MCF 10A (cell line): ENCODE data around the gene ACSM6. TPM values are rescaled to one million over a fixed set of nuclear protein-coding genes. Genes with fewer than 3 reads are reported as not detected.
A peak's percentile ranks its signal among the peaks of the same experiment; 100 is the strongest.
"Not testable (repeated sequence)": the region's sequence is repeated elsewhere in the genome, so short reads cannot be mapped to it uniquely, and the experiment has no call there.

ENCODE experiments used
- BruUV-seq: library from RNA; stranded (reverse); fragments of 400-500 nt; replicated peaks from 2 replicates; lab custom pipeline; 2021; lab: Mats Ljungman, UMichigan
- CTCF ChIA-PET: fragments of 300-600 bp; sonication (Branson Sonifier 250); formaldehyde crosslinking; extraction: SDS; loops from one replicate; lab custom pipeline; 2021; ENCODE audit warnings: antibody characterized with exemption, inconsistent platforms; lab: Yijun Ruan, JAX
- POLR2A ChIA-PET: fragments of 300-600, 350-650 bp; sonication (Branson Sonifier 250); formaldehyde crosslinking; extraction: SDS; loops from one replicate; lab custom pipeline; 2020; ENCODE audit warnings: antibody characterized with exemption, inconsistent platforms; lab: Yijun Ruan, JAX
- DNase-seq: peaks from one replicate; pipeline ENCODE4 v3.0.0-alpha.2; 2018; ENCODE audit not compliant: unreplicated experiment
- H3K27ac Mint-ChIP-seq: one replicate; pipeline ENCODE4 v1.8.0; 2022; ENCODE audit warnings: mild to moderate bottlenecking, low read depth, mixed read lengths; ENCODE audit not compliant: unreplicated experiment
- H3K27me3 Mint-ChIP-seq: one replicate; pipeline ENCODE4 v1.8.0; 2022; ENCODE audit warnings: mixed read lengths; ENCODE audit not compliant: insufficient read depth, unreplicated experiment
- H3K36me3 Mint-ChIP-seq: one replicate; pipeline ENCODE4 v1.8.0; 2022; ENCODE audit warnings: mild to moderate bottlenecking, moderate library complexity, mixed read lengths; ENCODE audit not compliant: insufficient read depth, unreplicated experiment
- H3K4me1 Mint-ChIP-seq: one replicate; pipeline ENCODE4 v1.8.0; 2022; ENCODE audit warnings: mixed read lengths; ENCODE audit not compliant: insufficient read depth, unreplicated experiment
- H3K4me3 Mint-ChIP-seq: one replicate; pipeline ENCODE4 v1.8.0; 2022; ENCODE audit warnings: mild to moderate bottlenecking, moderate library complexity, mixed read lengths; ENCODE audit not compliant: unreplicated experiment
- H3K9me3 Mint-ChIP-seq: one replicate; pipeline ENCODE4 v1.8.0; 2022; ENCODE audit warnings: mixed read lengths; ENCODE audit not compliant: unreplicated experiment
- intact Hi-C: fragments of 100-400 bp; cut with micrococcal nuclease; formaldehyde crosslinking; loops from 2 replicates; pipeline ENCODE4 v1.14.1; 2022
- total RNA-seq: library from RNA; stranded (reverse); gene quantifications from 2 replicates; pipeline ENCODE4 v1.2.3, GENCODE V29; 2022
- TF ChIP-seq, protein P1 (sequence below): fragments of 200-600 bp; IDR thresholded peaks from one replicate; pipeline ENCODE4 v1.8.0; 2022; ENCODE audit warnings: antibody characterized with exemption, mild to moderate bottlenecking; ENCODE audit not compliant: unreplicated experiment

Gene ACSM6
- total RNA-seq, 1 experiment from 2014 or later, result not detected

DNA sequence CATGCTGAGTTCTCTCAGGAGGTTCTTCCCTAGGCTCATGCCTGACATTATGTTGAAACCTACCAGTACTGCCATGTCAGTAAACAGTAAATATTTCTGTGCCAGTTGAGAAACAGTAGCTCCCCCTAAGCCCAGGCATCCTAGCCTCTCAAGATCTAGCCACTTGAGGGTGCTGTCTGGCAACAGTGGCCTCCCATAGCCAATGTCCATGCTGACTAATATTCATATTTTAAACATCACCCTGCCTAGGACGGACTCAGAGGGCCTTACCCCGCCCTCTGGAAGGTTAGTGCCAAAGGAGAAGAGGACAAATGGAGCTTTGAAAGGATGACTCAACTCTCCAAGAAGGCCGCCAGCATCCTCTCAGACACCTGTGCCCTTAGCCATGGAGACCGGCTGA, 7.7 kb downstream of the ACSM6 start:
- TF ChIP-seq, protein P1, sequence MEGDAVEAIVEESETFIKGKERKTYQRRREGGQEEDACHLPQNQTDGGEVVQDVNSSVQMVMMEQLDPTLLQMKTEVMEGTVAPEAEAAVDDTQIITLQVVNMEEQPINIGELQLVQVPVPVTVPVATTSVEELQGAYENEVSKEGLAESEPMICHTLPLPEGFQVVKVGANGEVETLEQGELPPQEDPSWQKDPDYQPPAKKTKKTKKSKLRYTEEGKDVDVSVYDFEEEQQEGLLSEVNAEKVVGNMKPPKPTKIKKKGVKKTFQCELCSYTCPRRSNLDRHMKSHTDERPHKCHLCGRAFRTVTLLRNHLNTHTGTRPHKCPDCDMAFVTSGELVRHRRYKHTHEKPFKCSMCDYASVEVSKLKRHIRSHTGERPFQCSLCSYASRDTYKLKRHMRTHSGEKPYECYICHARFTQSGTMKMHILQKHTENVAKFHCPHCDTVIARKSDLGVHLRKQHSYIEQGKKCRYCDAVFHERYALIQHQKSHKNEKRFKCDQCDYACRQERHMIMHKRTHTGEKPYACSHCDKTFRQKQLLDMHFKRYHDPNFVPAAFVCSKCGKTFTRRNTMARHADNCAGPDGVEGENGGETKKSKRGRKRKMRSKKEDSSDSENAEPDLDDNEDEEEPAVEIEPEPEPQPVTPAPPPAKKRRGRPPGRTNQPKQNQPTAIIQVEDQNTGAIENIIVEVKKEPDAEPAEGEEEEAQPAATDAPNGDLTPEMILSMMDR, result peak; percentile 57
- no peaks in the 10 kb centered on the region for H3K4me1 Mint-ChIP-seq
- BruUV-seq, result no TSS peak
- no peaks in the 10 kb centered on the region for H3K36me3 Mint-ChIP-seq
- no peak overlapping the region for H3K27ac Mint-ChIP-seq
- peaks cover 13% of the 10 kb centered on the region for H3K27me3 Mint-ChIP-seq
- ChIA-PET POLR2A (no interaction called here), CTCF (interaction anchor here (0.6 to 2.3 kb wide), 10 partner anchors 9 to 228 kb away, joined by 3 to 21 read pairs (median 4); no protein-coding TSS in a partner anchor)
- H3K9me3 Mint-ChIP-seq, result no peaks in the 10 kb centered on the region
- peak; percentile 86 for DNase-seq
- no peak overlapping the region for H3K4me3 Mint-ChIP-seq
- intact Hi-C loops, result loop anchor here (1.0 to 10.0 kb wide), 3 partner anchors 42 to 223 kb away; no protein-coding TSS in a partner anchor

DNA sequence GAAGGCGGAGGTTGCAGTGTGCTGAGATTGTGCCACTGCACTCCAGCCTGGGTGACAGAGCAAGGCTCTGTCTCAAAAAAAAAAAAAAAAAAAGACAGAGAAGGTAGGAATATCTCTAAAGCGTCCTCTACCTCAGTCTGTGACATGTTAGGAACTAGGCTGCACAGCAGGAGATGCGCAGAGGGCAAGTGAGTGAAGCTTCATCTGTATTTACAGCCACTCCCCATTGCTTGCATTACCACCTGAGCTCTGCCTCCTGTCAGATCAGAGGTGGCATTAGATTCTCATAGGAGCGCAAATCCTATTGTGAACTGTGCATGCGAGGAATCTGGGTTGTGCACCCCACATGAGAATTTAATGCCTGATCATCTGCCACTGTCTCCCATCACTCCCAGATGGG, 8.8 kb downstream of the ACSM6 start:
- H3K9me3 Mint-ChIP-seq, H3K4me3 Mint-ChIP-seq, H3K27ac Mint-ChIP-seq, H3K36me3 Mint-ChIP-seq, POLR2A ChIA-PET, DNase-seq, H3K4me1 Mint-ChIP-seq, BruUV-seq: not testable (repeated sequence)
- CTCF ChIA-PET, result interaction anchor here (0.6 to 2.3 kb wide), 13 partner anchors 11 to 831 kb away, joined by 3 to 21 read pairs (median 4); no protein-coding TSS in a partner anchor
- intact Hi-C loops, result loop anchor here (10.0 kb wide), 1 partner anchor 222 kb away; no protein-coding TSS in a partner anchor
- peaks cover 13% of the 10 kb centered on the region for H3K27me3 Mint-ChIP-seq

DNA sequence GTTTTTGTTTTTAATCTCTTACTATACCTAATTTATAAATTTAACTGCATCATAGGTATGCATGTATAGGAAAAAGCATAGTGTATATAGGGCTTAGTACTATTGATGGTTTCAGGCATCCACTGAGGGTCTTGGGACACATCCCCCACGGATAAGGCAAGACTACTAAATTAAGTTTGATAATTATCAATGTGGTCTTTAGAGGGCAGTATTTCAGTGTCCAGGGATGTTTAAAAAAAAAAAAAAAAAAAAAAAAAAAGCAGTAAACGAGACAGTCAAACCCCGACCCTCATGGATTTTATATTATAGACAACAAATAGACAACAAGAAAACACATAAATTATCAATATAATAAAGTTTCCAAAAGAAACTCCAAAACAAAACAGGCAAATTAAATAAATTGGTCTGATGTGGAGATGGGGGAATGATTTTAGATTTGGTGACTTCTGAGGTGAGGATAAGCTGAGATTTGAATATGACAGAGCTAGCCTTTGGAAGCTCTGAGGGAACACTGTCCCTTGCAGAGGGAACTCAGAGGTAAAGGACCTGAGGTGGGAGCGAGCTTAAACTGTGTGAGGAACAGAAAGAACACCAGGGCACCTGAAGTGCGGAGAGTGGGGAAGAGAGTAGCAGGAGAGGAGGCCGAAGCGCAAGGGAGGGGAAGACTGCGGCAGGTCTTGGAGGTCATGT, 14.8 kb downstream of the ACSM6 start:
- Mint-ChIP-seq H3K4me3 (no peak overlapping the region), H3K27ac (no peak overlapping the region), H3K27me3 (no peaks in the 10 kb centered on the region), H3K4me1 (no peaks in the 10 kb centered on the region), H3K9me3 (no peaks in the 10 kb centered on the region), H3K36me3 (peaks cover 5% of the 10 kb centered on the region)
- no TSS peak for BruUV-seq
- intact Hi-C loops, result loop anchor here (1.0 to 10.0 kb wide), 3 partner anchors 34 to 216 kb away; no protein-coding TSS in a partner anchor
- CTCF ChIA-PET, result interaction anchor here (0.6 to 3.4 kb wide), 11 partner anchors 11 to 1129 kb away, joined by 3 to 46 read pairs (median 3); no protein-coding TSS in a partner anchor
- TF ChIP-seq, protein P1, result peak; percentile 29
- POLR2A ChIA-PET, result no interaction called here
- peak; percentile 20 for DNase-seq

DNA sequence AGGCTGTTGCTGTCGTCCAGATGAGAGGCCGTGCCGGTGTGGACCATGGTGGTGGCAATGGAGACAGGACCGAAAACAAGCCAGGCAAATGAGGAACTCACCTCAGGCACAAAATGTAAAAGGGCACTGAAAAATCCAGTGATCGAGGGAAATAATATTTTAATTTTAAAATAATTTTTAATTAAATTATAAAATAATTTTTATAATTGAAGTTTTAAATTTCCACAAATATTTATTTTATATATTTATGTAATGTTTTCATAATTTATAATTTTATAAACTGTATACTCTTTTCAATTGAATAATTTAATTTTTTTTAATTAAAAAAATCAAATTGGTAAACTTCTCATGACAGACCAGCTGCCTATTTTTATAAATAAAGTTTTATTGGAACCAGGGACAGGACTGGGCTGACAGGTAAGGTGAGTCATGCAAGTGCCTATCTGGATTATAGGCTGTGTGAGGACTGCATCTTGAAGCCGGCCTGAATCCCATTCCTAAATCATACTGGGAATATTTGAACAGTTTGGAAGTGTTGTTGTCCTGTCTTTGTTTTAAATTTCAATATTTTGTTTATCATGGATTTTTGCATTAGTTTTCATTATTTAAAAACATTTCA, 15.6 kb downstream of the ACSM6 start:
- no TSS peak for BruUV-seq
- intact Hi-C loops, result loop anchor here (10.0 kb wide), 1 partner anchor 215 kb away; no protein-coding TSS in a partner anchor
- CTCF ChIA-PET, result interaction anchor here (0.6 to 3.4 kb wide), 11 partner anchors 10 to 592 kb away, joined by 3 to 46 read pairs (median 3); no protein-coding TSS in a partner anchor
- no peak overlapping the region for H3K27ac Mint-ChIP-seq
- peaks cover 5% of the 10 kb centered on the region for H3K36me3 Mint-ChIP-seq
- H3K9me3 Mint-ChIP-seq, result no peaks in the 10 kb centered on the region
- POLR2A ChIA-PET, result no interaction called here
- H3K4me3 Mint-ChIP-seq, result no peak overlapping the region
- no peaks in the 10 kb centered on the region for H3K27me3 Mint-ChIP-seq
- TF ChIP-seq, protein P1, result no peak
- H3K4me1 Mint-ChIP-seq, result peaks cover 4% of the 10 kb centered on the region
- DNase-seq, result no peak
